OCI-LY7 (cell line): ENCODE data around the gene EPAS1. TPM values are rescaled to one million over a fixed set of nuclear protein-coding genes. Genes with fewer than 3 reads are reported as not detected.

ENCODE experiments used
- BruUV-seq: library from RNA; stranded (reverse); fragments of 400-500 nt; replicated peaks from 2 replicates; lab custom pipeline; 2021; lab: Mats Ljungman, UMichigan
- CTCF ChIA-PET: fragments of 300-600 bp; sonication (Branson Sonifier 250); formaldehyde crosslinking; loops from one replicate; lab custom pipeline; 2022; ENCODE audit warnings: antibody characterized with exemption; ENCODE audit not compliant: unreplicated experiment; lab: Charles Lee
- POLR2A ChIA-PET: fragments of 300-600 bp; sonication (Branson Sonifier 250); formaldehyde crosslinking; loops from one replicate; lab custom pipeline; 2022; ENCODE audit warnings: antibody characterized with exemption; lab: Charles Lee
- DNase-seq: peaks from one replicate; pipeline ENCODE4 v3.0.0-alpha.2; 2015; ENCODE audit warnings: low spot score
- H2AFZ ChIP-seq: fragments of 200-600 bp; sonication (generic), shearing (Covaris generic); 2 replicates; pipeline ENCODE4 v1.6.1; 2014; ENCODE audit warnings: mild to moderate bottlenecking, antibody characterized with exemption, low read length, moderate library complexity
- H3K27ac ChIP-seq: fragments of 200-600 bp; sonication (generic); 2 replicates; pipeline ENCODE4 v1.5.1; 2014; ENCODE audit warnings: mixed run types, low read depth, mild to moderate bottlenecking, moderate library complexity, low read length, inconsistent platforms; ENCODE audit not compliant: poor library complexity, severe bottlenecking
- H3K36me3 ChIP-seq: fragments of 200-600 bp; sonication (generic); 2 replicates; pipeline ENCODE4 v1.6.1; 2014; ENCODE audit warnings: mild to moderate bottlenecking, antibody characterized with exemption, low read length, moderate library complexity, mixed read lengths; ENCODE audit not compliant: insufficient read depth
- H3K4me1 ChIP-seq: fragments of 200-600 bp; sonication (generic); 2 replicates; pipeline ENCODE4 v1.5.1; 2014; ENCODE audit warnings: mild to moderate bottlenecking, low read length; ENCODE audit not compliant: insufficient read depth, poor library complexity, severe bottlenecking
- H3K4me2 ChIP-seq: fragments of 200-600 bp; sonication (generic); 2 replicates; pipeline ENCODE4 v1.6.1; 2014; ENCODE audit warnings: mild to moderate bottlenecking, low read length
- H3K4me3 ChIP-seq: fragments of 200-600 bp; sonication (generic); 2 replicates; pipeline ENCODE4 v1.5.1; 2014; ENCODE audit warnings: mild to moderate bottlenecking, low read depth, low read length; ENCODE audit not compliant: poor library complexity, severe bottlenecking
- H3K79me2 ChIP-seq: fragments of 200-600 bp; sonication (generic); 2 replicates; pipeline ENCODE4 v1.6.1; 2016; ENCODE audit warnings: low read depth, mild to moderate bottlenecking, low read length, moderate library complexity, mixed read lengths; ENCODE audit not compliant: insufficient read depth
- H3K9me2 ChIP-seq: fragments of 200-600 bp; sonication (generic); 2 replicates; pipeline ENCODE4 v1.6.1; 2016; ENCODE audit warnings: mild to moderate bottlenecking, low read length, mixed read lengths; ENCODE audit not compliant: insufficient read depth
- H3K9me3 ChIP-seq: fragments of 200-600 bp; sonication (generic); 2 replicates; pipeline ENCODE4 v1.6.1; 2014; ENCODE audit warnings: mild to moderate bottlenecking, mixed run types, low read length, mixed read lengths
- H4K20me1 ChIP-seq: fragments of 200-600 bp; sonication (generic); 2 replicates; pipeline ENCODE4 v1.6.1; 2014; ENCODE audit warnings: mild to moderate bottlenecking, antibody characterized with exemption, low read length, moderate library complexity, mixed read lengths; ENCODE audit not compliant: insufficient read depth
- CTCF ChIP-seq: fragments of 200-600 bp; sonication (generic); conservative IDR thresholded peaks from 2 replicates; pipeline ENCODE4 v1.5.1; 2014; ENCODE audit warnings: mild to moderate bottlenecking, antibody characterized with exemption, low read length, moderate library complexity, mixed read lengths
- EZH2phosphoT487 ChIP-seq: fragments of 200-600 bp; sonication (generic); IDR thresholded peaks from 2 replicates; pipeline ENCODE4 v1.6.1; 2018; ENCODE audit warnings: low read depth, borderline replicate concordance, mild to moderate bottlenecking, mixed run types, antibody characterized with exemption, low read length, moderate library complexity, mixed read lengths
- intact Hi-C: fragments of 100-400 bp; cut with micrococcal nuclease; formaldehyde crosslinking; loops from one replicate; pipeline ENCODE4 v1.10.0; 2022; ENCODE audit not compliant: unreplicated experiment
- total RNA-seq, 2 experiments: library from RNA; depleted of rRNA in 1 of 2; stranded (reverse); fragments of >200 nt in 1 of 2; shearing (Covaris generic) in 1 of 2; gene quantifications; 2 replicates each; pipeline ENCODE4 v1.2.3, GENCODE V29; 2014 to 2022

The EPAS1 gene
- total RNA-seq, 2 experiments from 2014 or later = 0.74 TPM; not detected in 1

GRCh38 chr2:46258937-46259776 lies 38.0 kb upstream of the EPAS1 start:
- H3K9me2 ChIP-seq = no peaks in the 10 kb centered on the region
- no peaks in the 10 kb centered on the region for H3K9me3 ChIP-seq
- H4K20me1 ChIP-seq = no peaks in the 10 kb centered on the region
- H3K36me3 ChIP-seq = no peaks in the 10 kb centered on the region
- H3K27ac ChIP-seq = no peak overlapping the region
- intact Hi-C loops = no loop called here
- no peak overlapping the region for H3K4me3 ChIP-seq
- no TSS peak for BruUV-seq
- ChIA-PET CTCF (no interaction called here), POLR2A (no interaction called here)
- TF ChIP-seq EZH2phosphoT487 (no peak), CTCF (no peak)
- H3K4me1 ChIP-seq = no peaks in the 10 kb centered on the region
- no peaks in the 10 kb centered on the region for H3K79me2 ChIP-seq
- no peak overlapping the region for H2AFZ ChIP-seq
- H3K4me2 ChIP-seq = no peak overlapping the region
- DNase-seq = no peak

- H3K79me2 ChIP-seq = no peaks in the 10 kb centered on the region
- no peak overlapping the region for H3K4me3 ChIP-seq
- POLR2A ChIA-PET = no interaction called here
- CTCF ChIA-PET = no interaction called here
- H4K20me1 ChIP-seq = no peaks in the 10 kb centered on the region
- no peak overlapping the region for H2AFZ ChIP-seq
- H3K36me3 ChIP-seq = no peaks in the 10 kb centered on the region
- no peak for DNase-seq
- no peaks in the 10 kb centered on the region for H3K9me2 ChIP-seq
- H3K4me1 ChIP-seq = no peaks in the 10 kb centered on the region
- intact Hi-C loops = no loop called here
- no TSS peak for BruUV-seq
- no peak overlapping the region for H3K4me2 ChIP-seq
- H3K27ac ChIP-seq = no peak overlapping the region
- TF ChIP-seq EZH2phosphoT487 (no peak), CTCF (no peak)
- H3K9me3 ChIP-seq = no peaks in the 10 kb centered on the region
These were observed 37.4 kb upstream of the EPAS1 start for GRCh38 chr2:46259777-46260168.

GRCh38 chr2:46260305-46260704 lies 36.9 kb upstream of the EPAS1 start:
- POLR2A ChIA-PET = no interaction called here
- H2AFZ ChIP-seq = no peak overlapping the region
- CTCF ChIA-PET = no interaction called here

More at GRCh38 chr2:46260305-46260704, 36.9 kb upstream of the EPAS1 start:
- no peaks in the 10 kb centered on the region for H3K9me3 ChIP-seq
- TF ChIP-seq CTCF = no peak
- TF ChIP-seq EZH2phosphoT487 = no peak
- no peaks in the 10 kb centered on the region for H3K36me3 ChIP-seq
- intact Hi-C loops = no loop called here
- DNase-seq = no peak
- no peak overlapping the region for H3K27ac ChIP-seq
- BruUV-seq = no TSS peak
- H3K4me3 ChIP-seq = no peak overlapping the region
- H3K9me2 ChIP-seq = no peaks in the 10 kb centered on the region
- H4K20me1 ChIP-seq = no peaks in the 10 kb centered on the region
- H3K4me1 ChIP-seq = no peaks in the 10 kb centered on the region
- no peak overlapping the region for H3K4me2 ChIP-seq
- no peaks in the 10 kb centered on the region for H3K79me2 ChIP-seq
